Adrenal gland (tissue), 5 donors: ENCODE measurements around the gene FRMD8.

Experiments
- POLR2A ChIP-seq, 2 donors: fragments of 450-650 bp; IDR thresholded peaks; one replicate each; pipeline ENCODE4 v1.6.1; 2017; ENCODE audit warnings: antibody characterized with exemption in 2 of 2, mild to moderate bottlenecking in 2 of 2, moderate library complexity in 1 of 2
- TF ChIP-seq, protein P1 (sequence below), 6 experiments: fragments of 450-650 bp in 4 of 6; fragments of 200-600 bp in 2 of 6; sonication (generic) in 1 of 6; IDR thresholded peaks; 1 replicate in 5 of 6; 2 replicates in 1 of 6; pipeline versions ENCODE4 v1.5.1 to v1.8.0; 2016 to 2021; ENCODE audit warnings: antibody characterized with exemption in 6 of 6, mild to moderate bottlenecking in 2 of 6, moderate library complexity in 1 of 6
- donor health status: DM: no; HTN: no; CAD: no.

DNA sequence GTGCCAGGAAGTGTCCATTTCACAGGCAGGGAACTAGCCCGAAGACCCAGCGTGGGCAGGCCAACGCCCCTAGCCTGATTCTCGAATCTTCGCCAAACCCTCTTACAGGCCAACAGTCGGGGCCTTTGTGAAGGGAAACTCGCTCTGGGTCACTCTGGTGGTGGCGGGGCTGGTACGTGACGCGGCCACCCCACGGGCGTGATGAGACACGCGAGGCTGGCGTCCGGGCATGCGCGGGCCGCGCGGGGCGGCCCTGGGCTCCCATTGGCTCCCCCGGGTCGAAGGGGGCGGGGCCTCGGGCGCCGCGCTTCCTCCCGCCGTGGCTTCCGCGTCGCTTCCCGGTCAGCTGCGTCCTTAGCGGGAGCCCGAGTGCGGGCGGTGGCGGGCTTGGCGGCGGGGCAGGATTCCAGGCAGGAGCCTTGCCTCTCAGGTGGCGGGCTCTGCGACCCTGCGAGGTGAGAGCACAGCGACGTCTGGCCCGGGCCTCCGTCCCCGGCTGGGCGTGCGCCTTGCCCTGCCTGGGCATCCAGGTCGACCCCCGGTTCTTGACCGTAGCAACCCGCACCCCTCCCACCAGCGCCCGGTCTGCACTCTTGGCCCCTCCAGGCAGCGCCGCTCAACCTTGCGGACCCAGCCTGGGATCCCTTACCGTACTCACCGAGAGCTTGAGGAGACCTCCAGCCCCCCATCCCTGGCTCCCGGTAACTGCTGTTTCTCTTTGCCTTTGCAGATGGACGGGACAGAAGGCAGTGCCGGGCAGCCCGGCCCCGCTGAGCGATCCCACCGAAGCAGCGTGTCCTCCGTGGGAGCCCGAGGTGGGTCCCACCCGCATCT, at the start of gene FRMD8:
- TF ChIP-seq, protein P1, sequence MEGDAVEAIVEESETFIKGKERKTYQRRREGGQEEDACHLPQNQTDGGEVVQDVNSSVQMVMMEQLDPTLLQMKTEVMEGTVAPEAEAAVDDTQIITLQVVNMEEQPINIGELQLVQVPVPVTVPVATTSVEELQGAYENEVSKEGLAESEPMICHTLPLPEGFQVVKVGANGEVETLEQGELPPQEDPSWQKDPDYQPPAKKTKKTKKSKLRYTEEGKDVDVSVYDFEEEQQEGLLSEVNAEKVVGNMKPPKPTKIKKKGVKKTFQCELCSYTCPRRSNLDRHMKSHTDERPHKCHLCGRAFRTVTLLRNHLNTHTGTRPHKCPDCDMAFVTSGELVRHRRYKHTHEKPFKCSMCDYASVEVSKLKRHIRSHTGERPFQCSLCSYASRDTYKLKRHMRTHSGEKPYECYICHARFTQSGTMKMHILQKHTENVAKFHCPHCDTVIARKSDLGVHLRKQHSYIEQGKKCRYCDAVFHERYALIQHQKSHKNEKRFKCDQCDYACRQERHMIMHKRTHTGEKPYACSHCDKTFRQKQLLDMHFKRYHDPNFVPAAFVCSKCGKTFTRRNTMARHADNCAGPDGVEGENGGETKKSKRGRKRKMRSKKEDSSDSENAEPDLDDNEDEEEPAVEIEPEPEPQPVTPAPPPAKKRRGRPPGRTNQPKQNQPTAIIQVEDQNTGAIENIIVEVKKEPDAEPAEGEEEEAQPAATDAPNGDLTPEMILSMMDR (IDR thresholded peaks at IDR 0.05), result no peak
- peak; percentile 92 to 95 for TF ChIP-seq POLR2A (IDR thresholded peaks at IDR 0.05)
